B cell (primary cell): ENCODE measurements around the gene DCDC2B. TPM values are rescaled to one million over a fixed set of nuclear protein-coding genes. Genes with fewer than 3 reads are reported as not detected.
A peak's percentile ranks its signal among the peaks of the same experiment; 100 is the strongest.

ENCODE experiments used
- ATAC-seq: fragments of 200-7000 bp; cut with Tn5 transposase; one replicate; pipeline ENCODE4 v1.10.0; 2021; ENCODE audit warnings: low read depth, mild to moderate bottlenecking, moderate number of reproducible peaks, moderate library complexity
- CTCF ChIA-PET: fragments of 350-600 bp; sonication (Branson Sonifier 250); formaldehyde crosslinking; loops from one replicate; lab custom pipeline; 2021; ENCODE audit warnings: antibody characterized with exemption, inconsistent platforms; lab: Charles Lee
- POLR2A ChIA-PET: fragments of 350-600 bp; sonication (Branson Sonifier 250); formaldehyde crosslinking; loops from one replicate; lab custom pipeline; 2021; ENCODE audit warnings: antibody characterized with exemption; lab: Charles Lee
- DNase-seq: peaks from one replicate; pipeline ENCODE4 v3.0.0; 2013
- H2AFZ ChIP-seq: 2 replicates; pipeline ENCODE4 v1.6.1; 2012; ENCODE audit warnings: mild to moderate bottlenecking, low read depth, low read length; ENCODE audit not compliant: insufficient read depth, poor library complexity, severe bottlenecking
- H3K27ac ChIP-seq, 2 donors: 1 replicate in 1 of 2; 2 replicates in 1 of 2; pipeline ENCODE4 v1.5.1; 2012 to 2013; ENCODE audit warnings: low read length in 2 of 2, mild to moderate bottlenecking in 2 of 2, moderate library complexity in 1 of 2
- H3K27me3 ChIP-seq, 4 experiments: fragments of 200-600 bp in 1 of 4; sonication (generic) in 1 of 4; replicated peaks in 1 of 4; 1 replicate in 2 of 4; 2 replicates in 2 of 4; pipeline versions ENCODE4 v1.6.1 to v1.7.0; 2013 to 2016; ENCODE audit warnings: low read length in 3 of 4, mild to moderate bottlenecking in 2 of 4, mixed read lengths in 1 of 4, moderate library complexity in 1 of 4; ENCODE audit not compliant: insufficient read depth in 4 of 4, control insufficient read depth in 3 of 4; ENCODE audit errors: control extremely low read depth in 1 of 4
- H3K36me3 ChIP-seq, 2 experiments: replicated peaks in 1 of 2; 1 replicate in 1 of 2; 2 replicates in 1 of 2; pipeline versions ENCODE4 v1.6.1 to v1.7.1; 2013; ENCODE audit warnings: low read length in 1 of 2; ENCODE audit not compliant: insufficient read depth in 2 of 2, control insufficient read depth in 1 of 2; ENCODE audit errors: control extremely low read depth in 1 of 2, extremely low read depth in 1 of 2
- H3K4me1 ChIP-seq, 2 donors: fragments of 200-600 bp in 1 of 2; sonication (generic) in 1 of 2; 1 replicate in 1 of 2; 2 replicates in 1 of 2; pipeline versions ENCODE4 v1.5.1 to v1.6.1; 2013 to 2017; ENCODE audit warnings: low read length in 2 of 2; ENCODE audit not compliant: control insufficient read depth in 2 of 2, insufficient read depth in 2 of 2
- H3K4me2 ChIP-seq: replicated peaks from 2 replicates; pipeline ENCODE3; 2012; ENCODE audit warnings: mild to moderate bottlenecking, low read depth, low read length; ENCODE audit not compliant: poor library complexity, severe bottlenecking
- H3K4me3 ChIP-seq, 5 experiments: fragments of 200-600 bp in 1 of 5; sonication (generic) in 1 of 5; 1 replicate in 3 of 5; 2 replicates in 2 of 5; pipeline versions ENCODE4 v1.5.1 to v1.7.0; 2011 to 2016; ENCODE audit warnings: low read length in 4 of 5, mild to moderate bottlenecking in 4 of 5, low read depth in 2 of 5, control low read depth in 1 of 5, moderate library complexity in 1 of 5; ENCODE audit not compliant: insufficient read depth in 1 of 5; ENCODE audit errors: control extremely low read depth in 1 of 5, extremely low read depth in 1 of 5
- H3K79me2 ChIP-seq: fragments of 200-600 bp; sonication (generic); one replicate; pipeline ENCODE4 v1.6.0; 2016; ENCODE audit warnings: low read length; ENCODE audit not compliant: control insufficient read depth, insufficient read depth
- H3K9ac ChIP-seq: fragments of 200-600 bp; sonication (generic); 2 replicates; pipeline ENCODE4 v1.6.1; 2017; ENCODE audit warnings: mild to moderate bottlenecking, low read length, moderate library complexity
- H3K9me3 ChIP-seq, 3 donors: one replicate each; pipeline versions ENCODE4 v1.6.1 to v1.7.1; 2013; ENCODE audit warnings: low read length in 2 of 3; ENCODE audit not compliant: control insufficient read depth in 2 of 3, insufficient read depth in 1 of 3; ENCODE audit errors: control extremely low read depth in 1 of 3
- H4K20me1 ChIP-seq: 2 replicates; pipeline ENCODE4 v1.6.0; 2012; ENCODE audit warnings: mild to moderate bottlenecking, low read length; ENCODE audit not compliant: insufficient read depth, control insufficient read depth, poor library complexity, severe bottlenecking
- H3K27ac Mint-ChIP-seq: one replicate; pipeline ENCODE4 v1.8.0; 2021; ENCODE audit warnings: mixed read lengths
- H3K27me3 Mint-ChIP-seq: one replicate; pipeline ENCODE4 v1.8.0; 2021; ENCODE audit warnings: mixed read lengths
- H3K4me1 Mint-ChIP-seq: one replicate; pipeline ENCODE4 v1.8.0; 2021; ENCODE audit warnings: mixed read lengths
- H3K4me3 Mint-ChIP-seq: one replicate; pipeline ENCODE4 v1.8.0; 2021; ENCODE audit warnings: mixed read lengths
- H3K9me3 Mint-ChIP-seq: one replicate; pipeline ENCODE4 v1.8.0; 2022; ENCODE audit warnings: mixed read lengths; ENCODE audit not compliant: insufficient read depth
- CTCF ChIP-seq: fragments of 200-600 bp; IDR thresholded peaks from one replicate; pipeline ENCODE4 v1.8.0; 2022; ENCODE audit warnings: antibody characterized with exemption, mild to moderate bottlenecking
- EZH2 ChIP-seq: IDR thresholded peaks from 2 replicates; pipeline ENCODE4 v1.6.1; 2012; ENCODE audit warnings: borderline replicate concordance, low read depth, mild to moderate bottlenecking, moderate library complexity, low read length; ENCODE audit not compliant: insufficient read depth, poor library complexity, severe bottlenecking
- WGBS: methylation state at CpG from one replicate; pipeline ENCODE4 v1.1.5; 2013; ENCODE audit warnings: missing lambda C conversion rate; ENCODE audit not compliant: insufficient coverage; 5-methylcytosine and 5-hydroxymethylcytosine counted together
- intact Hi-C: fragments of 100-400 bp; cut with micrococcal nuclease; formaldehyde crosslinking; loops from one replicate; pipeline ENCODE4 v1.10.0; 2022
- polyA plus RNA-seq: library from polyadenylated mRNA; depleted of rRNA; stranded (reverse); fragments of >200 nt; gene quantifications from 2 replicates; pipeline ENCODE4 v1.2.3, GENCODE V29; 2012
- total RNA-seq, 2 donors: library from RNA; stranded (reverse); fragments of 120-200 nt in 1 of 2; gene quantifications; 1 replicate in 1 of 2; 2 replicates in 1 of 2; pipeline versions ENCODE4 v1.2.3 to v1.2.4, GENCODE V29; 2013 to 2022

DCDC2B gene
- total and polyA plus RNA-seq, 2 donors (not counting 1 experiment from before 2014, with no cell fraction given) = not detected

- ATAC-seq (no peak), DNase-seq (no peak)
- Histone ChIP-seq H3K27ac (peak overlapping the region; percentile 76 to 90), H3K9ac (peak overlapping the region; percentile 82), H4K20me1 (peaks cover 23% of the 10 kb centered on the region), H3K79me2 (peaks cover 49% of the 10 kb centered on the region), H3K4me1 (peaks cover 21 to 31% of the 10 kb centered on the region in 2 donors), H3K4me2 (peak overlapping the region; percentile 99), H3K36me3 (peaks cover 0 to 22% of the 10 kb centered on the region in 2 experiments), H2AFZ (peak overlapping the region; percentile 85), H3K27me3 (no peaks in the 10 kb centered on the region), H3K9me3 (no peaks in the 10 kb centered on the region), H3K4me3 (peak overlapping the region; percentile 71 to 92 (median 76))
- TF ChIP-seq CTCF (no peak), EZH2 (no peak)
- POLR2A ChIA-PET = interaction anchor here (0.5 to 2.0 kb wide), 10 partner anchors 20 to 156 kb away, joined by 3 to 11 read pairs (median 4); partner anchors contain the start of genes CCDC28B, HDAC1, MARCKSL1 and TMEM39B
- intact Hi-C loops = loop anchor here (1.0 kb wide), 2 partner anchors 73 to 171 kb away; no protein-coding TSS in a partner anchor
- CTCF ChIA-PET = interaction anchor here (0.9 to 2.0 kb wide), 6 partner anchors 35 to 116 kb away, joined by 3 to 6 read pairs (median 3); no protein-coding TSS in a partner anchor
- Mint-ChIP-seq H3K4me1 (peaks cover 39% of the 10 kb centered on the region), H3K9me3 (no peaks in the 10 kb centered on the region), H3K27ac (peak overlapping the region; percentile 84), H3K27me3 (no peaks in the 10 kb centered on the region), H3K4me3 (peak overlapping the region; percentile 96)
- 5% methylated on average over 25 of the region's 36 CpGs for WGBS
These were observed 28.5 kb upstream of the DCDC2B start for GRCh38 chr1:32180186-32181060.
